Measurements from ENCODE around the gene HOMER2. TPM values are rescaled to one million over a fixed set of nuclear protein-coding genes. Genes with fewer than 3 reads are reported as not detected.

Gene HOMER2
- total RNA-seq, 1 donor from 2014 or later = 9.4 TPM

DNA sequence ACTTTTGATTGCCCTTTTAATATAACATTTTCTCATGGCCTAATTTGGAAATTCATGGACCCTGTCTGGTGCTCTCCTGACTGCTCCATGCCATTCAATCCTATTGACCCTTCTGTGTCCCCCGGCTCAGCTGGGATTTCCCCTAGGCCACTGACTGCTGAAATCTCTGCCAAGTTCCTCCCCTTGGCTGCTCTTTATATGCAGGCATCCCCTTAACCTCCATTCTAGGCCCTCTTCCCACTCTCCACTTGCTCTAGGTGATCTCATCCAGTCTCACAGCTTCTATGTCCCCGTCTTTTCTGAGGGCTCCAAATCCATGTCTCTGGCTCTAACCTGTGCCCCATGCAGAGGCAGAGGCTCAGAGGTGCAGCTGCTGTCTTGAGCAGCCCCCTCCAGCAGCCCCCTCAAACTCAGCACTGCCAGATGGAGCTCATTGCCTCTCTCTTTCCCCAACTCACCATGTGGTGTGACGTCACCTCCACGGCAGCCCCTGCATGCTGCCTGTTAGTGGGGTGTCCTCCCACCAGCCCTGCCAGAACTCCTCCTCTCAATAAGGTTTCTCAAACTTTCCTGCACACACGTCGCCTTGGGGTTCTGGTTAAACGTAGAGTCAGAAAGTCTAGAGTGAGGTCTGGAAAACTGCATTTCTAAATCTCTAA, 153.2 kb downstream of the HOMER2 start:
- DNase-seq (ENCODE audit: low spot score) = no peak

Other genes with a start within 250 kb of the HOMER2 start
- gene AP3B2, start 242.8 kb downstream of the HOMER2 start, total RNA-seq = 12.5 TPM
- not detected for gene FSD2, start 146.7 kb downstream of the HOMER2 start, total RNA-seq
- 14.4 TPM for gene WHAMM, start 143.1 kb downstream of the HOMER2 start, total RNA-seq
- 18.6 TPM for gene RAMAC, start 33.5 kb upstream of the HOMER2 start, total RNA-seq
- 28.1 TPM for gene C15orf40, start 58.9 kb upstream of the HOMER2 start, total RNA-seq
- gene BTBD1, start 114.5 kb upstream of the HOMER2 start, total RNA-seq = 64.9 TPM
- gene TM6SF1, start 154.9 kb upstream of the HOMER2 start, total RNA-seq = 8.7 TPM

Data from ureter (tissue), 1 donor.